GM21529 (cell line): ENCODE results near the gene FMN1.
"Not testable (repeated sequence)": the region's sequence is repeated elsewhere in the genome, so short reads cannot be mapped to it uniquely, and the experiment has no call there.

Experiments used
- ATAC-seq: cut with Tn5 transposase; IDR thresholded peaks from one replicate; pipeline ENCODE4 v1.9.1; 2021; ENCODE audit not compliant: unreplicated experiment

FMN1 gene

DNA sequence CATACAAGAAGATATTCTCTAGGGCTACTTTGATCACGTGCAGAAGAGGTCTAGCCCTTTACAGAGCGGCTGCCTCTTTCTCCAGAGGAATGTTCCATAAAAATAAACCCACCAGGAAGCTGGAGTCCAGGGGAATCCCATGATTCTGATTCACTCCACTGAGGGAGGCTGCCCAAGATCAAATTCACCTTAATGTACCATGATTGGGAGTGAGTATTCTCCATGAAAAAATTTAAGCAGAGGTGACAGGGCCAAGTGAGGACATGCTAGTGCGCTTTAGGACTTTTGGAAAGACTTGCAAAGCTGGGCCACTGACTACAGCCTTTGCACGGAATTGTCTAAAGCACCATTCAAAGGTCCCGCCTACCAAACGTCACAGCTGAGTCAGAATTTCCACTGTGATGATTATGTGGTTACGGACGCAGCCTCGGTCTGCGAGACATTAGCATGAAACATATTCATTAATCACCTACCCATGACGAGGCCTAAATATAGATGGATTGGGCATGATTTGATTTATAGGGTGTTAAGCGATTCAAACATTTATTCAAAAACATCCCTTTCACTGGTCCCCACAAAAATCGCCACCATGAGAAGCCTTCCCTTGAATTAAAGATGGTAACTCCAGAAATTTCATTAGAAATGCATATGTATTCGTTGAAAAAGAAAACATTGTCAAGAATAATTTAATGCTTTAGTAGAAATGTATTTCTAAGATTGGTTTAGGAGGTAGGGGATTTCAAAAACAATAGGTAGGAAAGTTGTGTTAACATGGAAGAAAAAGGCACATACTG, 324.1 kb downstream of the FMN1 start:
- peak; percentile 79 for ATAC-seq

DNA sequence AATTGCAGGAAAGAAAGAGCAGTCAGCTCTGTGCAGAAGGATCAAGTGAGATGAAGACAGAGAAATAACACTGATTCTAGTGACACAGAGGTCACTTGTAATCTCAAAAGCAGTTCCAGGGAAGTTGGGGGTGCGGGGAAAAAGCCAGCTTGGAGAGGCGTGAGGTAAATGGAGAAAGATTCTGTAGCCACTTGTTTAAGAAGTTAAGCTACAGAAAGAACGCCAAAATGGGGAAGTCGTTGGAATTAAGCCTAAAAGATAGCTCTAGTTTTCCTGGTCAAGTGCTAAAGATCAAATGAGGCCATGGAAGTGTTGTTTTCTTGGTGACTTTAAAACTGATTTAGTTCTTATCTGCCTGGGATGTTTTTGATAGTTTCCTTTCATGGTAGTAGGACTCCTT, 324.7 kb downstream of the FMN1 start:
- ATAC-seq: no peak

DNA sequence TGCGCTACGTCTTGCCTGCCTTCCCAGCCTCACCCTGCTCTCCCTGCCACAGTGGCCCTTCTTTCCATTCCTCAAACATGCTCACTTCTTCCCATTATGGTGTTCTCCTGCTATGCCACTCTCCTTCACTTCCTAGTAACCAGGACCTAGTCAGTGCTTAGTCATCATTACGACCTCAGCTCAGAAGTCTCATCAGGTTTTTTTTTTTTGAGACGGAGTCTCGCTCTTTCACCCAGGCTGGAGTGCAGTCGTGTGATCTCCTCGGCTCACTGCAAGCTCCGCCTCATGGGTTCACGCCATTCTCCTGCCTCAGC, 327.2 kb downstream of the FMN1 start:
- no peak for ATAC-seq

DNA sequence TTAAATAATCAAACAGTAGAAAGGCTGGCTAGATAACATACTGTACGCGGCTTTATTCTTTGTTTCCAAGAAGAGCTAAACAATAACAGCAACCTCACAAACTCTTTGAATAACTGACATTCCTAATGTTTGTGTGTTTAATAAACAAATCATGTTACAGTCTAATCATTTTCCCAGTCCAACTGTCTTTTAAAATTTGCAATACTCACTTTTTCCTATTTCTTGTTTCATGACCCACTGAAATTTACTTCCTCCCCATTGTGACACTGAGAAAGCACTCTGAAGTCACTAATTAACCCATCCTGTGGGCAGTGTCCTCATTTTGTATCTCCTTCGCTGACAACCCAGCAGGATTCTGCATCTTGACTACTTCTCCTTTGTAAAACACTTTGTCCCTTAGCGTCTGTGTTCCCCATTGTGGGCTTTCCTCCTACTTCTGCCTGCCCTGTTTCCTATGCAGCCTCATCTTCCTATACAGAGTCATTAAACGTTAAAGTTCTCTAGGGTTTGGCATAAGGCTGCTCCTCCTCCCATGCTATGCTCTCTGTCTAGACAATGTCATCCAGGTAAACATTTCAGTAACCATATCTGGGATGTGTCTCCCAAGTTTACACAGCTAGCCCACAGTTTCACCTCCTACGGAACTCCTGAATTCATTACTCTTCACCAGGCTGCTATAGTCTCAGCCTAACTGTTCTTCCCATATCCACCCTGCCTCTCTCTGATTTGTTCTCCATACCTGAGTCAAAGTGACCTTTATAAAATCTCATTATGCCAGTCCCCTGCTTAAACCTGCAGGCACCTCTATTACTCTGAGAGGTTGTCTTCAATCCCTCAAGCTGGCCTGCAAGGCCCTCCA, 327.8 kb downstream of the FMN1 start:
- no peak for ATAC-seq

DNA sequence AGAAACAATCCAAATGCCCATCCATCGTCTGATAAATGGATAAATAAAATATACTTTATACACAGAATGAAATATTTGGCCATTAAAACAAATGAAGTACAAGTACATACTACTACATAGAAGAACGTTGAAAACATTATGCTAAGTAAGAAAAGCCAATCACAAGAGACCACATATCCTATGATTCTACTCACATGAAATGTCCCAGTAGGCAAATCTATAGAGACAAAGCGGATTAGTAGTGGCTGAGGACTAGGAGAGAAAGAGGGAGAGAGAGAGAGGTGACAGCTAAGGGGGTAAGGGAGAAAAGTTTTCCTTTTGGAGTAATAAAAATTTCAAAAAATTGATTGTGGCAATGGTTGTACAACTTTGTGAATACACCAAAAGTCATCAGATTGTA, 329.7 kb downstream of the FMN1 start:
- no peak for ATAC-seq

DNA sequence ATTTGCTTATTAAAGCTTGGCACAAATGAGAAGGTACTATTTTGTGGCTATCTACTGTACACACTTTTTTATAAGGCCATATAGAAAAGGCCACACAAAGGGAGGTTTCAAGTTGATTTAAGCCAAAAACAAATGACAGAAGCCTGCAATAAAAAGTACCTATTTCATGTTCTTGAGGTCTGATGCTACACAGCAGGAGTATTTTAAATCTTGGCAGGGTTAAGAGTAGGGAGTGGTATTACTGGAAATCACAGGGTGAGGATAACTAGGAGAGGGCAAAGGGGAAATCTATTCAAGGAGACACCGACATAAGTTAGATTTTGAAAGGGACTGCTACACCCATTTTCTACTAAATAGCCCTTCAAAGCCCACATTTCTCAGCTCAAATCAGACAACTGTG, 330.5 kb downstream of the FMN1 start:
- no peak for ATAC-seq

DNA sequence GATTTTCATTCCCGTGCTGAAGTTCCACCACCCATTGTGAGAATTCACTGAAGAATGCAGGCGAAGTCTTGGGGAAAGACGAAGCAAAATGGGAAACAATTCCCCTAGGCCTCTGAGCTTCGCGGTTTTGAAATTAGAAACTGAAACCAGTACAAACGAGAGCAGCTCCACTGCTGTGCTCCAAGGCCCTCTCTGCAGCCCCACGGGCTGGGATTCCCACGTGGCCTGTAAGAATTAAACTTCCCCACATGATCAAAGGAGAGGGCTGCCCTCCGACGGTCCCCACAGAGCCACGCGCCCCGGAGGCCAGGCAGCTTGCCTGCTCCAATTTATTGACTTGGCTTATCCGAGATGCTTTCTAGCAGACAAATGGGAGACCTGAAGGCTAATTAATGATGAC, 332.8 kb downstream of the FMN1 start:
- ATAC-seq: peak; percentile 57

DNA sequence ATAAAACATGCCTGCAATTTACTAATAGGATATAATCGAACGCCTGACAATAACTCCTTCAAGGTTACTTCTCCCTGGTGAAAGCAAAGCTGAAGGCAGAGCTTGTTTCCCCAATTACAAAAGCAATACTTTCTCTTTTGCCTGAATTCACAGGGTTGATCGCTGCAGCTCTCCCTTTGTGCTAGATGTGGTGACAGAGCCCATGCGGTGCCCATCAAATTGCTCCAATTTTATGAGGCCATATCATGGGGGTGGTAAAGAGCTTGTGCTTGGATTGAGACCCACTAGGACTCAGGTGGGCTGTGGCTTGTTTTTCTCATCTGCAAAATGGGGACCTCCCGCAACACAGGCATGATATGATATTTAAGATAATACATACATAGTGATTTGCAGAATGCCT, 333.3 kb downstream of the FMN1 start:
- no peak for ATAC-seq

DNA sequence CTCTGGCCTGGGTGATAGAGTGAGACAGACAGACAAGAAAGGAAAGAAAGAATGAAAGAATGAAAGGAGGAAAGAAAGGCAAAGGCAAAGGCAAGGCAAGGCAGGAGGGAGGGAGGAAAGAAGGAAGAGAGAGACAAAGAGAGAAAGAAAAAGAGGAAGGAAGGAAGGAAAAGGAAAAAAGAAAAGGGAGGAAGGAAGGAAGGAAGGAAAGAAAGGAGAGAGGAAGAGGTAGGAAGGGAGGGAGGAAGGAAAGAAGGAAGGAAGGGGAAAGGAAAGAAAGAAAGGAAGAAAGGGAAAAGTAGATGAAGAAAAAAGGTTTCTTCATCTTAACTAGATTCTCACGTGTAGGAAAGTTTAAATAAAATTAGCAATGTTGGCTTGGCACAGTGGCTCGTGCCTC, 334.5 kb downstream of the FMN1 start:
- ATAC-seq: no peak

DNA sequence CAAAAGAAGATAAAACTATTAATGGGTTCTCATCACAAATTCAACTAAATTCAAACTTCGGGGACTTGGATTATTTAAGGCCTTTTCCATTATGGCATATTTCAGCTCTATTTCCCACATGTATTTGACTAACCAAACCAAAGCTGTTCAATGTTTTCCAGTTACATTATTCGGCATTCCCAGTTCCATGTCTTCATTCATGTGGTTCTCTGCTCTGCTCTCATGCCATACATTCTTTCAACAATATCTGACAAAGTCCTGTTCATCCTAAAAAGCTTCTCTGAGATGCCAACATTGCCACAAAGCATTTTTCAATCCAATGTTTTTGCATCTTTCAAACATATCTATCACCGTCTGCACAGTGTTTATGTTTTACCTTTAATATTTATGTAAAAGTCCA, 335.3 kb downstream of the FMN1 start:
- no peak for ATAC-seq

DNA sequence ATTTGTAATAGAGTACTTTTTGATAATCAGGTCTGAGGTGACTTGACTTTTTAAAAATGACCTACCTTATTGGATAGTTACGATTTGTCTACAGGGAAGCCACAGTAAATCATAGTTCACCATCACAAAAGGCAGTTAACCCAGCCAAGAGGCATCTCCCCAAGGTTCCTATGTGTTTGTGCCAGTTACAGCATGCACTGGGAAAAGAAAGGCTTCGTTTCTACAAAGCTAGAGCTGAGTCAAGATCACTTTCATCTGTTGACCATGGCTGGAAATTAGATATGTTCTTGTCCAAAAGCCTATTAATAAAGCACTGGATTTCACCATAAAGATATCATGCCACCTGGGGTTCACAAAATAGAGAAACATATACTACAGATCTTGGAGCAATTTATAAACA, 336.8 kb downstream of the FMN1 start:
- no peak for ATAC-seq

DNA sequence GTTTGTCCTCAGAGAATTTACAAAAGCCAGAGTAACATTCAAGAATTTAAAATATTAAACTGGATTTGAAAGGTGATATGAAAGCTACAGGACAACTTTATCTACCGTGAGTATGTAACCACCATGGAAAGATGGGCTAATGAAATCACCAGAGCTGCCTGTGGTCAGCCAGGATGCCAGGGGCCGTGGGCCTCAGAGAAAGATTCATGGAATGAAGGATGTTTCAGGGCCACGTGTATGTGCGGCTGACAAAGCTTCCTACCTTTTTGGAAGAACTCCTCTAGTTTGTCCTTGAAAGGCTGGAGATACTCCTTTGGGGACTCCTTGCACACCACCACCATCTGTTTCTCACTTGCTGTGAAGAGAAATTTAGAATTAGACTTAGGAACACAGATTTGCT, 337.8 kb downstream of the FMN1 start:
- ATAC-seq: no peak

DNA sequence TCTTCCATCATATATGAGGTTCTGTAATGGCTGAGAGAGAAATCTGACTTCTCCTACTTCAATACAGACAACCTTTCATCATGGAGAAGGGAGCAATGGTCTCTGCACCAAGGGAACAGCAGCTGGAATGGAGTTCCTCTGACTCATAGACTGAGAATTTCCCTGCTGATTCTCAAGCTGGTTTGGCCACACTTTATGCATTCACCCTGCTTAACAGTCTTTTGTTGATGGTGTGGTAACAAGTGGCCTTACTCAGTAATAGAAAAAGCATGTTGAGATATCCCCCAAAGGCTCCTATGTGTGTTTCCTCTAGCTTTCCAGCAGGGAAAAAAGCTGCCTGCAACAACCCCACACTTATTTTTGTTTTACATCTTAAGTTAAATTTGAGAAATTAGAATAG, 338.6 kb downstream of the FMN1 start:
- ATAC-seq: no peak

DNA sequence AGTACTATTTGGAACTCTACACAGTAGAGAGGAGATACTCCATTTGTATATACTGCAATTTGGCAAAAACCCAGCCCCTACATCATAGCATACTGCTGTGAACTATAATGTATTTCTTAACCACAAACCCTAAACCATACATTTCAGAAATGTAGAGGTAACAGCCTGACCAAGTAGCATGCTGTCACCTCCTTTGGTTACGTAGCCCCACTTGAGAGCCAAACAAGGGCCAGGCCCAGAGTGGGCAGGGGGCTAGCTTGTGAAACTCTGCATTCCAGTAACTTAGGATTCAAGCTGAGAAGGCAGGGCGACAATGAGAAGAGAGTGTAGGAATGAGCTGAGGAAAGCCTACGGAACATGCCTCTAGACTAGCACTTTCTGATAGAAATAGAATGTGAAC, 340.9 kb downstream of the FMN1 start:
- no peak for ATAC-seq

DNA sequence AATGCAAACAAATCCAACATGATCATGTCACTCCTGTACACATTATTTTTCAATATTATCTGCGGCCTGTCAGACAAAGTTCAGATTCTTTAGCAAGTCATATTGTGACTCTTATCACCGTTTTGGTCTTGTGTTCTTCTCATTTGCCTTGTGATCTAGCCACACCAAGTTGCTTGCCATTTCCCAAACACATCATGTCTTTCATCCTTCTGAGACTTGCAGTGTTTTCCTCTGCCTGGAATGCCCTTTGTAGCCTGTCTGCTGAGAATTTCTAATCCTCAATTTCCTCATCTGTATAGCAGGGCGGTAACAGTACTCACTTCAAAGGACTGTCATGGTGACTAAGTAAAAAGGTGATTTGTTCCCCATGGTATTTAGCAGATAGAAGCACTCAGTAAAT, 341.7 kb downstream of the FMN1 start:
- no peak for ATAC-seq

DNA sequence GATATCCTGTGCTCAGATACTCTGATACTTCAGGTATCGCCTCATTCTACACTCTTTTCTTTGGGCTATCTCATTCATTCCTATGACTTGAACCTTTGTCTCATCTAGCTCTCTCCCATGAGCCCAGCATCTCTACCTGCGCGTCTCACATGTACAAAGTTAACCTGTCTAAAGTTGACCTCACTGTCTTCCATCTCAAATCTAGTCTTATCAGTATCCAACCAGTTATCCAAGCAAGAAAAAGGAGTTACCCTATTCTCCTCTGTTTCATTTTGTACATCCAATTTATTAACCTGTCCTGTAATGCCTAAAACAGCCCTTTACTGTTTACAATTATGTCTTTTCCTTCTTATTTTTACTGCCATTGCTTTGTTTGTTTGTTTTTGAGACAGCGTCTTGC, 342.5 kb downstream of the FMN1 start:
- ATAC-seq: no peak

DNA sequence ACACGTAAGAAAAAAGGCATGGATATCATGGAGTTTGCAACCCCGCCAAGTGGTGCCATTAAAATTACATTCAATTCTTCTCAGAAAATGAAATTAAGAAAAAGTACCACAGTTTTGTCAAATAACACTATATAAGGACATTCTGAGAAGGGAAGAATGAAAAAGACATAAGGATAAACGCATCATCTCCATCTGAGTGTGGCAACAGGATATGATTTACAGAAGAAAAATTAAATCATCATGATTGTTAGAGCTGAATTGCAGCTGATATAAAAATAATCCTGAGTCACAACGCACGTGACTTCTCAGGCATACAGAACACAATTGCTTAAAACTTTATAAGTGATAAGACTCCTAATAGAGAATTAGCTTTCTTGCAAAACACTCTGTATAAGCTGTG, 342.9 kb downstream of the FMN1 start:
- ATAC-seq: no peak

DNA sequence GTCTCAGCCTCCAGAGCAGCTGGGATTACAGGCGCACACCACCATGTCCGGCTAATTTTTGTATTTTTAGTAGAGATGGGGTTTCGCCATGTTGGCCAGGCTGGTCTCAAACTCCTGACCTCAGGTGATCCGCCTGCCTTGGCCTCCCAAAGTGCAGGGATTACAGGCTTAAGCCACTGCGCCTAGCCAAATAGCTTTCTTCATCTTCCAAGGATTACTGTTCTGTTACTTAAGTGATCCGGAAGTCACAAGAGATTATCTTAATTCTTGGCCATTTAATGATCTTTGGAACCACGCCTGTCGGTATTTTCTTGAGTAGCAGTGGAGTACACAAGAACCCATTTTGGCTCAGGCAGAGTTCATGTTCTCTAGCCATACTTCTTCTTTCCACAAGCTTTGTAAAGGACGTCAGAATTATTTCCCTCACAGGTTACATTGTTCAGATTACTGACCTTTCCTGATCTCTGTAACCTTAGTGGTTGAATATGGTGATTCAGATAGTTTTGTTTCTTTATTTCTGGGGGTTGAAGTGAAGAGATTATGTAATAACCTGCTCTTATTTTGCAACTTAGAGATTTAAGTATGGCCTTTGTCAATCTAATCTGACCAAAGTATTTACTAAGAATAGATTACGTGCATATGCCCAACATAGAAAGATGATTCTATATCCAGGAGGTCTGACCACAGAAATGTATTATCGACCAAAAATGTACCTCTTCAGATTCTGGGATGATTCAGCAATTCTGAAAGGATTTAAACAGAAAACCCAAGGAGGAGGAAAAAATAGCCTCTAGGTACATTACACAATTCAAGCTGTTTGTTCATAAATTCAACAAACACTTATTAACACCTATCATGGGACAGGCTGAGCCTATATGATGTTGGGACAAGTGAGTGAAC, 344.5 kb downstream of the FMN1 start:
- ATAC-seq: no peak

DNA sequence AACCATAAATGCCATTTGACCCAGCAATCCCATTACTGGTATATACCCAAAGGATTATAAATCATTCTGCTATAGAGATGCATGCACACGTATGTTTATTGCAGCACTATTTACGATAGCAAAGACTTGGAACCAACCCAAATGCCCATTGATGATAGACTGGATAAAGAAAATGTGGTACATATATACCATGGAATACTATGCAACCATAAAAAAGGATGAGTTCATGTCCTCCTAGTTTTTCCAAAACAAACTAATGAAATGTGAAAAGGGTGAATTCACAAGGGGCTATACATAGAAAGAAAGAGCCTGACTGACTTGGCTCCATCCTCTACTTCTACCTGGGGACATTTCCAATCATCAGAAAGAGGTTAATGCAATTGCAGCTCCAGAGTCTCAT, 347.8 kb downstream of the FMN1 start:
- not testable (repeated sequence) for ATAC-seq

DNA sequence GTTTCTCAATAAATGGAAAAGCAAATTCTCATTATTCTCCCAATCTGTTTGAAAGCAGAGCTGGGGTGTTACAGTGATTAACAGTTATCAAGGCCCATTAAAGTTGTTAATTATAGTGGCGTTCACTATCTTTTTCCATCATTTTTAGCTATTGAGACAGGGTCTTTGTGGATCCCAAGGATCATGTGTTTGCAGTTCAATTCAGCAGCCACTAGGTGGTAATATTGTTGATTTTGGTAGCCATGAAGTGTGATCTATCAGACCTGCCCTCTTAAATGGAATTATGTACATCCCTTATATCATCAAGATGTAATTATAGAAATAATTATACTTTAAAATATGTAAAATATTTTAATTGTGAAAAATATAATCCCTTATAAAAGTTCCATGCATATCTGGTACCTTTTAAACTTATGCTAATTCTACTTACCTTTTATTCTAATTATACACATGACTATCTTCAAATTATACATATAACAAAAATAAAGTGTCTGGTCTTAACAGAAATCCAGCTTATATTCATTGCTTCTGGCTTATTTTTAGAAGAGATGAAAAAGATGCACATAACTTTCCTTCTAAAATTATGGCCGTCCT, 350.3 kb downstream of the FMN1 start:
- no peak for ATAC-seq

DNA sequence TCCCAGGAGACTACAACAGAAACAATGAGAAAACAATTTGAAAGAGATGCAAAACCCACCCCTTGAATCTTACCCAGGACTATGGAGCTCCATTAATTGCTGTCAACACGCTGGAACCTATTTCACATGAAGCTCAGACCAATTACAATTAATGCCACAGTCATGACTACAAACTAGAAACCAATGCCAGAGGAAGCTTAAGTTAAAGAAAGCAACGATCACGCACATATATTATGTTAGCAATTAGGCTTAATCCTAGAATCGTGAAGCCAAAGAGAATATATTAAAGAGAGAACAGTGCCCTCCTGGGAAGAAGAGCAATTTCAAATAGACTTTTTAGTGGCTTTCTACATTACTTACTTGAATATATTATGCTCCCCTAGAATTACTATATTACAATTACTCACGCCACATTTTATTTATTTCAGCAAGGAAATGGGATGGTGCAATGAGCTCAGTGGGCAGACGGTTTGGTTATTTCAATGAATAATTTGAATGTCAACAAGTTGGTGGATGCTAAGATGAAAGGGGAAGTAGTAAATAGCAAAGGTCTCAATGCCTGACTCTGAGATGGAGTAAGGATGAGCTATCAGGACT, 351.2 kb downstream of the FMN1 start:
- no peak for ATAC-seq
